Uterus (tissue), 2 donors: ENCODE results near the gene PLCXD3.

Source experiments
- CTCF ChIP-seq, 4 experiments: fragments of 200-600 bp in 2 of 4; fragments of 450-650 bp in 2 of 4; sonication (generic) in 2 of 4; IDR thresholded peaks; one replicate each; pipeline ENCODE4 v1.5.1; 2016 to 2019; ENCODE audit warnings: antibody characterized with exemption in 4 of 4, mild to moderate bottlenecking in 2 of 4, moderate library complexity in 1 of 4
- POLR2A ChIP-seq, 2 donors: fragments of 450-650 bp; IDR thresholded peaks; one replicate each; pipeline ENCODE4 v1.6.1; 2016; ENCODE audit warnings: antibody characterized with exemption in 2 of 2, mild to moderate bottlenecking in 1 of 2, moderate library complexity in 1 of 2

- TF ChIP-seq CTCF (IDR thresholded peaks at IDR 0.05): no peak
- TF ChIP-seq POLR2A (IDR thresholded peaks at IDR 0.05): no peak
These were observed 64.4 kb downstream of the PLCXD3 start for GRCh38 chr5:41445937-41446563.
